HG03025 (cell line): Measurements from ENCODE around the gene MAN2A2.

Source experiments
- ATAC-seq: cut with Tn5 transposase; IDR thresholded peaks from one replicate; pipeline ENCODE4 v1.9.1; 2021; ENCODE audit warnings: mild to moderate bottlenecking, moderate library complexity; ENCODE audit not compliant: unreplicated experiment, low FRiP score

The MAN2A2 gene

DNA sequence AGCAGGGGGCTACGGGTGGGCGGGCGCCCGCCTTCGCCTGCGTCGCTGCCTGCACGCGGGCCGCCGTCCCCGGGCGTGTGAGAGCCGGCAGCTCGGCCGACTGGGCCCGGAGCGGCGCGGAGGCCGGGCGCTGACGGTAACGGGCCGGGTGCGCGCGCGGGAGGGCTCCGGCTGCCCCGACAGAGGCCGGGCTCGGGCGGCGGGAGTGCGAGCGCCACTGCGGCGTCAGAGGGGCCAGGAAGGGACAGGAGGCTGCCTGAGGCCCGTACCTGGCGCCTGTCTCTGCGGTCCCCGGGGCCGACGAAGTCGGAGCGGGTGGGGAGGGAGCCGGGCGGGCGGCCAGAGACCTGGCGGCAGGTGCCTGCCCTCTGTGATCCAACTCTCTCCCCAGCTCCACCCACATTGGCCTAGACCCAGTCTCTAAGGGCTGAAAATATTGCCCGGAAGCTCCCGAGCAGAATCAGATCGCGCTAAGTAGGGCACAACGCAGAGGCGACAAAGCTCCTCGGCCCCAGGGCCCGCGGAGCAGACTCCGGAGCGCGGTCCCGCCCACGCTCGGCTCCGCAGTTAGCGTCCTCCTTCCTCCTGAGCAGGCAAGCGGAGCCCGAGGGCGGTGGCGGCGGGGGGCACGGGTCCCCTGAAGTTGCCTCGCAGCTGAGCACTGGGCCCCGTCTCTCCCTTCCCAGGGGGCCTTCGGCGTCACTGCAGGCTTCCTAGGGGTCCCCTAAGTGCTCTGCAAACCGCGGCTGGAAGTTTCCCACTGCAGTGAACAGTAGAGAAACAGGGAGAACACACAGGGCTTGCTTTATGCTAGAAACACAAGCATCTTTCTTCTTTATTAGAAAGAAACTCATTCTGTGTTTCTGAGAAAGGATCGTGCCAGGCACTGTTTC is at the start of gene MAN2A2:
Gene MAN2A2 (plus strand): TSS at position 463 of the 893 bp plus-strand sequence. CDS start 906 bp downstream, outside the sequence.
- ATAC-seq, result peak; percentile 46

DNA sequence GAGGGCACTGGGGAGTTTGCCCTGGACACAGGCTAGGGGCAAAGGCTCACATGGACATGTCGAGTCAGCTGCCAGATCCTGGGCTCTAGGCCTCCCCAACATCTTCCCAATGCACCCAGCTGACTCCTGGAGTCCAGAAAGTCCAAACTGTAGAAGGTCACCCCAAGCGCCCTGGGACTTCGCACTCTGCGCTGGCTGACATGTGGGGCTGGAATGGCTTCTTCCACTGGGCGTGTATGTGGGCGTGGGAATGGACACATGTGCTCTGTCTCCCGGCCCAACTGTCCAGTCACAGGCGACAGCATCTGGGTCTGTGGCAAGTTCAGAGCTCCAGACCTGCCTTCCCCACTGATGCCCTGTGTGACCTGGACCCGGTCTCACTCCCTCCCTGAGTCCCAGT is 48.0 kb upstream of the MAN2A2 start:
- no peak for ATAC-seq

DNA sequence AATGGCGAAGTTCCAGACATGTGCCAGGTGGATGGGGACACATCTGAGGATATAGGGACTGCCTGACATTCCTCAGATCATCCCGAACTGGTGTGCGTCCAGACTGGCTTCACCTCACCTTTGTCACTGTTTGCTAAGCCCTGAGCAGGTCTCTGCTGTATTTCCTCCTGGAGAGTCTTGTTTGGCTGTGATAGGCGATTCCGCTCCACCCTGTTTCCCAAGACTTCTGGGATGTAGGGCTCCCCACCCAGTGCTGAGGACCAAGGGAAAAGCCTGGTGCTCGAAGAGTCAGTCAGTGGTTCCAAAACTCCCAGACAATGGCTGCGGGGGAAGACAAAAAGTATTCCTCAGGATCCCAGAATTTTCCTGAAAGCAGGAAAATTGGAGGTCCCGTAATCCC is 45.8 kb upstream of the MAN2A2 start:
- no peak for ATAC-seq

DNA sequence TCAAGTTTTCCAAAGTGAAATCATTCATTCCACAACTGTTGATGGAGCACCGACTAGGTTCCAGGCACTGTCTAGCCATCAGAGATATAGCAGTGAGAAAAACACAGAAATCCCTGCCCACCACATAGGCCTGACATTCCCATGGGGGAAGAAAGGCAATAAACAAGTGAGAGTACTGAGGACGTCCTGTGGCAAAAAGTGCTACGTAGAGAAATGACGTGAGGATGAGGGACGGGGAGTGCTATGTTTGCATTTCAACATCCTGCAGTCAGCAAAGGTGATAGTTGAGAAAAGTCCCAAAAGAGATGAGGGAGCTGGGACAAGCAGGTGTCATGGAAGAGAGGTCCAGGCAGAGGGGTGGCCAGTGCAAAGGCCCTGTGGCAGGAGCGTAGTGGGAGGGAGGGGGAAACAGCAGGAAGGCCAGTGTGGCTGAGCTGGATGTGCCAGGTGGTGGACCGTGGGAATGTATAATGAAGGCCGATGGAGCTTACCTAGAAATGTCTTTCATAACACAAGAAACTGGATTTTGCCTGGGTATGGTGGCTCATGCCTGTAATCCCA is 45.1 kb upstream of the MAN2A2 start:
- ATAC-seq, result no peak

DNA sequence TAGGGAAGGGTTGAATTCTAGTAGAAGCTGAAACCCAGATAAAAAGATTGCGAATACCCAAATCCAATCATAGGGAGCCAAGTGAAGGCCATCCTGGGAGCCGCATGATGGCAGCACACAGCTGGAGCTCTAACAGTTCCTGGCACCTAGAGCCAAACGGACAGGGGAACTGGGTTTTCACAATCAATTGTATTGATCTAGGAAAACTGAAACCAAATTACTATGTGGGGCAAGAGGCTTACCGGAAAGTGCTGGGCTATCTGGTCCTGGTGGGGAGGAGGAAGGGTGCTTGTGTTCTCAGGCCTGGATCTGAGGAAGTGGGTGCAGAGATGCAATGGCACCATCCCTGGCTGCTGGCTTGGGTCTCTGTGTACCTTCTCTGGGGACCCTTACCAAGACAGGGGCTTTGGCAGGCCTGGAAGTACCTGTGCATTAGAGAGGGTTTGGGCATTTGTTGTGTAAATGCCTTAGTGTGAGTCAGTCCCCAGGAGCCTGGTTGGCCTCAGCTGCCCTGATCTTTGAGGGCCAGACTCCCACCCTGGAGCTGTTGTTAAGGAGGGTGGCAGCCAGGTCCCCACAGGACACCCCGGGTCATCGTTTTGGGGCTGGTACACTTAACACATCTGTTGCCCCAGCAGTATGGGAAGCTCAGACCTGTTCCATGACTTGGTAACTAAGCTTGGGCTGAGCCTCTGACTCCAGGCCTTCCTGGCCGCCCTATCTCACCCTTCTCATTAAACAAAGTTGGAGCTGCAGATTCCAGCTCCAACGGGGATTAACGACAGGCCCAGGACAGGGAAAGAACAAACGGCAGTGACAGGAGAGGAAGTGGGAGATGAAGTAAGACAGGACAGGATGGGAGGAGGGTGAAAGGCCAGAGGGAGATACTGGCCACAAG is 43.6 kb upstream of the MAN2A2 start:
- no peak for ATAC-seq

DNA sequence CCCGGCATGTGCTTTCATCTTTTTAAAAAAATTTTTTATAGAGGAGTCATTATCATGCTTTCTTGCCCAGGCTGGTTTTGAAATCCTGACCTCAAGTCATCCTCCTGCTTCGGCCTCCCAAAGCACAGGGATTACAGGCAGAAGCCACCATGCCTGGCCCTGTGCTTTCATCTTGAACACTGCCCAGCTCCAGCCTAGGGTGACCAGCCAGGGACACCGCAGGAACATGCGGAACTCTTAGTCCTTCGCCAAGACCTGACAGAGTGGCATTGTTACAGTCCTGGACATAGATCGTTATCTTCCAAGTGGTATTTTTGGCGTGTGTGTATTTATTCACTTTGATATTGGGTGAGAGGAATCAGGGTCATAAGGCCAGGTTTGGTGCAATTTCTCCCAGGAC is 42.7 kb upstream of the MAN2A2 start:
- no peak for ATAC-seq

DNA sequence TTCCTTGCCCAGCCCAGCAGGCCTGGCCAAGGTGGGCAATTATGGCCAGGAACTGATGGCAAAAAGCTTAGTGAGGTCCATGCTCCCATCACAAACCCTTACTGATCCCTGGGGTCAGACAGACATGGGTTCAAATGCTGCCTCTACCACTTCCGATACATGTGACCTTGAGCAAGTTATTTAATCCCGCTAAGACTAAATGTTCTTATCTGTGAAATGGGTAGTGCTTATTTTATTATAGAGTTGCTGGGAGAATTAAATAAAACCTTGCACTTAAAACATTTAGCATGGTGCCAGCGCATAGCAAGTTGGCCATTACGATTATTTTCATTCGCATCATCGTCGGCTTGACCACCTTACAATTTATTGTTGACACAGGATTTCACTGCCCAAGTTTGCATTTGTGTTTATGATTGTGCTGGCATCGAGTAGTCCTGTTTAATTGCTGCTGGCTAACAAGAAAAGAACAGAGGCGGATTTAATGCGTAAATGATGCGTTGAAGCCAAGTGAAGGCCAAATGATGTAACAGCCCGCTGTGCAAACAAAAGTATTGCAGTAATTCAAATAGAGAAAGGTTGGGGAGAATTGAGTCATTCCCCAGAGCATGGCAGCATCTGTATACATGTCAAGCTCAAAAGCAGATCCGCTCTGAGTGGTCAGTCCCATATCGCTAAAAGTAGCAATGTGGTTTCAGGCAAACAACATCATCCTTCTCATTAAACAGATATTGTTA is 42.0 kb upstream of the MAN2A2 start:
- no peak for ATAC-seq

DNA sequence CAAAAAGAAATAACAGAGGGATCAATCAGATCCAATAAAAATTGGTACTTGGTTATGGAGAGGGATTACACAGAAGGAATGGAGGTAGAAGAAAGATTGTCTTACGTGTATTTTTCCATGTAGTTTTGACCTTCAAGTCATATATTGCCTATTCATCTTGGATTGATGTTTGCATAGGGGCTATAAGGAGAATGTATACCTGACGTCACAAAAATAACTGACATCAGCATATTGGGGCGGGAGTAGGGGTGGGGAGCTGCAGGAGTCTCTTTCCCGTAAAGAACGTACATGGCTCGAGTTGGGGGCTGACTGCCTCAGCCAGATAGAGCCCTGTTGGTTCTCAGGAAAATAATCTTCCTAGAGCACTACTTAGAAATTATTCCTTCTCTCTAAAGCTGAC is 40.6 kb upstream of the MAN2A2 start:
- ATAC-seq, result no peak

DNA sequence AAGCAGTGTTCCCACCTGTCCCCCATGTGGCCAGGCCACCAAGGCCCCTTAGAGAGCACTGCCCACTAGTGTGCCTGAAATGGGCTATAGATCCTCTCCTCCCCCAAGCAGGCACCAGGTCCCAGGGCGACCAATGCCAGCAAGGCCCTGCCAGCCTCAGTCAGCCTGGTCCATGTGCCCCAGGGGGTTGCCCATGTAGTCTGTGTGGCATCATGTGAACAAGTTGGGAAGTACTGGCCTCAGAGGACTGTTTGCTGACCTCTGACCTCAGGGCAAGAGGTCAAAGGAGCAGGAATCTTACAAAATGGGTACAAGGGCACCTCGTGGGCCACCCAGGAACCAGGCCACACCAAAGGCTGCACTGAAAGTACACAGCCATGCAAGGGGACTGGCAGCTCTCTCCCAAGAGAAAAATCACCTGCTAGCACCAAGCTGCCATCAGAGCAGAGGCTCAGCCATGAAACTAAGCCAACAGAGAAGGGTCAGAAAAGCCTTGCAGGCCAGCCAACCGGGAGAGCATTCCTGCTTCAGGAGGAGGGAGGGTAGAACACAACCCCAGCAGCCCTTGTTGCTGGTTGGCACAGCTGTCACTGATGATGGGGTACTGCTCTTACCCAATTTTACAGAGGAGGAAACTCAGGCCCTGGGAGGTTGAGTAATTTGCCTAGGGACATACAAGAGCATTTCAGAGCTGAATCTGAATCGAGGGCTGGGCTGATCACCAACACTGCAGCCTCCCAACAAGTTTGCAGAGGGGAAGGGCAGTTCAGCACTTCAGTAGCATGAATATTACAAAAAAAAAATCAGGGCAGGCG is 39.9 kb upstream of the MAN2A2 start:
- ATAC-seq, result no peak

DNA sequence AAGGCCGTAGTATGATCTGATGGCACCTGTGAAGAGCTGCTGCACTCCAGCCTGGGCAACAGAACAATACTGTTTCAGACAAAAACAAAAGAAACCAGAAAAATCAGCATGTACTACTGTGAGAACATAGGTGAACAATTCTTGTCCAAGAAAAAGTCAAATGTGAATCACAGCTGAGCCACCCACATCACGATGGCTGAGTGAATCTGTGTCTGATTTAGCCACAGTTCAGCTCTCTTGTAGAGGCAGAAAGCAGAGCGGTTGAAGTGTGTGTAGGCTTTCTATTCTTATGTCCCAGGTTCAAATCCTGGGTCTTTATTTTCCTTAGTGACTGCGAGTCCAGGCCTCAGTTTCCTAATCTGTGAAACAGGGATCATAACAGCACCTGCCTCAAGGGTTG is 39.1 kb upstream of the MAN2A2 start:
- ATAC-seq, result no peak

DNA sequence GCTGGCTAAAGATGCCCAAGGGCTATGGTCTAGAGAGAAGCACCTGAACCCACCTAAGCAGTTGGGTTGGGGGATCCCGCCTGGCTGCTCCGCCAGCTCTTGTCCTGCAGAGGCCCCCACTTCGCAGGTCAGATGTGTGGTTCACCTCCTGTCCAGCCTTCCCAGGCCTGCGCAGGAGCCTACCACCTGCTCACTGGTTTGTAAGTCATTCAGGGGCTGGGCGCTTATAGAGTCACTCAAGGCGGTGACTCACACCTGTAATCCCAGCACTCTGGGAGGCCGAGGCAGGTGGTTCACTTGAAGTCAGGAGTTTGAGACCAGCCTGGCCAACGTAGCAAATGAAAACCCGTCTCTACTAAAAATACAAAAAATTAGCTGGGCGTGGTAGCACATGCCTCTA is 38.6 kb upstream of the MAN2A2 start:
- ATAC-seq, result no peak

DNA sequence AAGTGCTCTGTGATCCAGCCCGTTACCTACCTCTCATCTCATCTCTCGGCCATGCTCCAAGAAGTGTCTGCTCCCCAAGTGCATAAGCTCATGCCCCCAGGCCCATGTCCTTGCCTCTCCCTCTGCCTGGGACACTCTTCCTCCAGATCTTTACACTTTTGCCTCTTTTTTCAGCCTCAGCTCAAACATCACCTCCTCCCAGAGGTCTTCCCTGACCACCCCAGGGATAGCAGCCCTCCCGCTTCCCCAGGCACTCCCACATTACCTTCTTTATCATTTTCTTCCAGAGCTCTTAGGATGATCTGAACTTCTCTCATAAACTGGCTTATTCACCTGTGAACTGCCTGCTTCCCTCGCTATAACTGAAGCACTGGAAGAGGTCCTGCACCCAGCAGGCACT is 37.4 kb upstream of the MAN2A2 start:
- no peak for ATAC-seq

DNA sequence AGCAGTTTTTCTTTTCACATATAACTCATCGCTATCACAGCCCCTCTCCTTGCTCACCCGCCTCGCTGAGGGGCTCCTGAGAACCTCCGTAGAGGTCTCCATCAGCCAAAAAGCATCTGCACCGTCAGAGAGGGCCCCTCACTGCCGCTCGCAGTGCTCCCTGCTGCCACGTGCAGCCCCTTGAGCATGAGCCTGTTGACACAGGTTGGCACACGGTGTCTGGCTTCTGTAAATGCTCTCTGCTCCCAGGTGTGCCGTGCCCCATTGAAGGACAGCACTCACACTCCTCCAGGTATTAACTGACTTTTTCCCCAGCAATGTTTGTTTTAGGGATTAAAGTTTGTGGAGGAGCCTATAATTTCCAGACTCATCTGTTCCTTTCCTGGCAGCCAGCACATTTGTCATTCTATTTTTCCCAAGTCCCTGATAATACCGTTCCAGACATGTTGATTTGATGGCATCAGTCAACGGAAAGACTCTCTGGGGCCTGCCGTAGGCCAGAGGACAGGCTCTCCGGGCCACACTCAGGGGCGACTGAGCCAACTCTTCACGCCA is 36.9 kb upstream of the MAN2A2 start:
- no peak for ATAC-seq

DNA sequence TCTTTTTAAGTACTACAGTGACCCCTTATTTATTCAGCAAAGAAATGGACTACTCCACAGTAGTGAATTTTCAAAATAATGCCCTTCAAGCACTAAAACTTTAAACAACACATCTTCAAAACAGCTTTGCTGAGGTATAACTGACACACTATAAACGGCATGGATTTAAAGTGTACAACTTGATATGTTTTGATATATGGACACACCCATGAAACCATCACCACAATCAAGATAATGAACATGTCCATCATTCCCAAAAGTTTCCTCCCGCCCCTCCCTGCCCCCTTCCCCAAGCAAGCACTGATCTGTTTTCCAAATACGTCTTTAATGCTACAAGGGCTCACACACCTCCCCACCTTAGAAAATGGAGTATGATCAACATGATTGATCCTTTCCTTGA is 36.3 kb upstream of the MAN2A2 start:
- ATAC-seq, result no peak

DNA sequence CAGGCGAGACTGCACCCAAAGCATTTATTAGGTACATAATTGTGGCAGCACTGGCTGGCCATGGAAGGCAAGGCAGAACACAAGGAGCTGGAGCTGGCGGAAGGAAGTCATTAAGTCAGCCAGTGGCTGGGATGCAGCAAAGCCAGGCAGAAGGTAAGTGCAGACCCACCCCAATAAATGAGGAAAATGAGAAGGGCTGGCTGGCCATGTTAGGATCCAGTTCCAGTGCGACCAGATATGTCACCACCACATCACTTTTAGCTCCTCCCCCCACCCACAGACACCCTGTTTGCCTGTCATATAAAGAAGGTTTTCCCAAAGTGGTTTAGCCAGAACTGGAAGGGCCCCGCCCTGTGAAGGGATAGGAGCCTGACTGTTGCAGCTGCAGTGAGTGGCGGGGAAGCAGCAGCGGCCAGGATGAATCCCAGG is 34.8 kb upstream of the MAN2A2 start, which contains the start of gene FURIN:
Gene FURIN (plus strand): TSS at position 328 of the 429 bp plus-strand sequence. CDS start 7,153 bp downstream, outside the sequence.
- no peak for ATAC-seq

DNA sequence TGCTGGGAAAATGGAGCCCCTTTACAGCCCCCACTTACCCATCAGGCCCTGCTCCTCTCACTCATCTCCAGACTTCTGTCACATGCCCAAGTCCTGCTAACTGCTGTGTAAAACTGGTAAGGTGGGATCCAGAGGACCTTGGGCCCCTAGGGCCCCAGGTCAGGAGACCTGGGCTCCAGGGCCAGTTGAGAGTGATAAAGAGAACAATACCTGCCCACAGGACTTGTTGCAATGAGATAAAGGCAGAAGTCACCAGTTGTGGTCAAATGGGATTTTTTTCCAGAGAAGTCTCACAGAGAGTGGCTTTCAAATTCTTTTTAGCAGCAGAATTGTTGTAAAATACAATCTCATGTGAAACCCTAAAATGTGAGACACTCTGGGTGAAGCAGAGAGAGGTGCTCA is 34.0 kb upstream of the MAN2A2 start:
- no peak for ATAC-seq

DNA sequence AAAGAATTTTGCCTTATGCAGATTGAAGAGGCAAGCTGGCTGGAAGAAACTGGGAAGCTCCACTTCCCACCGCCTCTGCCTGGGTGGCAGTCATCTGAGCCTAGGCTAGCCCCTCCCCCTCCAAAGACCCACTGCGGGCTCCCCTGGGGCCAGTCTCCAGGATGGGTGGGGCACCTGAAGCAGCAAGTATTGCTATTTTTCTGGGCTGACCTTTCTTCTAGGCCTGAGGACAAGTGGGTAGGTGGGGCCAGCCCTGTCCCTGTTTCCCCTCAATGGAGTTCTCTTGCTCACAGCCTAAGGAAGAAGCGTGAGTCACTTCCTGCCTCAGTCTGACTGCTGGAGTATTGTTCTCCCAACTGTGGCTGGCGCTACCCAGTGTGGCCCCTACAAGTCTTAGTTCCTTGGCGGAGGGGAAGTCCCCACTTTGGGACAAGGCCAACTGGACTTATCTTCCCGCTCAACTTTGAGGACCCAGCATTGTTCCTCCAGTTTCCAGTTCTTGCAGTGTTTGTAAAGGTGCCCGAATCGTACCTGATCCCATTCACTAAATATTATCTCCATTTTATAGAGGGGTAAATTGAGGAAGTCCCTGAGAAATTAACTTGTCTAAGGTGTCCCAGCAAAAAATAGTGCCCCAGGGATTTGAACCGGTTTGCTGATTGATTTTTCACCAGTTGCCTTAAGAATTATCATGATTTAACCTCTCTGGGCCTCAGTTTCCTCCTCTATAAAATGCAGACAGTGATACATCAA is 33.3 kb upstream of the MAN2A2 start:
- no peak for ATAC-seq

DNA sequence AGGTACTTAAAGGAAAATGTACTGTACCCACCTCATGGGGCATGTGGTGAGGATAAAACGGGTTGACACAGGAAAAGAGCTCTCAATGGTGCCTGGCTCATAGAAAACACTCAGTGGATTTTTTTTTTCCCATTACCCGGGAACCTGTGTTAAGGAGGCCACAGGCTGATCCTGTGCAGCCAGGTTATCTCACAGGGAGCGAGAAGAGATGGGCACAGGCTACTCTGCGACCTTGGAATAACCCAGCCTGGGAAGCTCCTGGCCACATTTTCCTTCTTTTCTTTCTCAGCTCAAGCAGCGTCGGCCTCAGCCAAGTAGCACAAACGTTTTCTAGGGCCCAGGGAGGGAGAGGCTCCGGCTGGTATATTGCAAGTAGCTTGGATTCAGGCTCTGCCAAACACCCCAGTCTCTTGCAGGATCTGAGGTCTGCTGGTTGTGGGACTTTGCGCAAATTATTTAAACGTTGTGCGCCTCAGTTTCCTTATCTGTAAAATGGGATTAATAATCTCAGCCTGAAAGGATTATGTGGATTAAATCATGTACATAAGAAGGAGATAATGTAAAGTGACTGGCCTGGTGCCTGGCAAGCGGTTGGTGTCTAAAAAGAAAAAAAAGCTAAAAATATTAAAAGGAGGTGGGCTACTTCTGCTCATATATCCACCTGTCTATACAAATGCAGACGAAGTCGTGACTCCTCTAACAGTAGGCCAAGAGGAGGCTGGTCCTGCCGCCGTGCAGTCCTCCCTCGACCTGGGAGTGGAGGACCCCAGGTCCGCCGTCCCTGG is 32.6 kb upstream of the MAN2A2 start:
- ATAC-seq, result no peak
